ENCODE results near the gene ATF7IP2.
"Not testable (repeated sequence)": the region's sequence is repeated elsewhere in the genome, so short reads cannot be mapped to it uniquely, and the experiment has no call there.

ATF7IP2 gene

DNA sequence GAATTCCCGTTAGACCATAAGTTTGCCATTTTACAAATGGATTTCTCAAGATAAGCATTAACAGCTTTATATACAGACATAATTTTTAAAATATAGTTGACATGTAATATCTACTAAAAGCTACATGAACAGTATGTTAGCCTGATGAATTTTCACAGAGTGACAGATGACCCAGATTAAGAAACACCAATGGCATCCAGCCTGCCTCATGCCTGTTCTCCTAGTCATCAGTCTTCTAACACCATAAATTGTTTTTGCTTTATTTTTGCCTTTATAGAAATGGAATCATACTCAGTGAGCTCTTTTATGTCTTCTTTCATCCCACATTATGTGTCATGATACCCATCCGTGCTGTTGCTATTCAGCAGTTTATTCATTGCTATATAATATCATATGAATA, 80.0 kb downstream of the ATF7IP2 start:
- TF ChIP-seq, protein P1, sequence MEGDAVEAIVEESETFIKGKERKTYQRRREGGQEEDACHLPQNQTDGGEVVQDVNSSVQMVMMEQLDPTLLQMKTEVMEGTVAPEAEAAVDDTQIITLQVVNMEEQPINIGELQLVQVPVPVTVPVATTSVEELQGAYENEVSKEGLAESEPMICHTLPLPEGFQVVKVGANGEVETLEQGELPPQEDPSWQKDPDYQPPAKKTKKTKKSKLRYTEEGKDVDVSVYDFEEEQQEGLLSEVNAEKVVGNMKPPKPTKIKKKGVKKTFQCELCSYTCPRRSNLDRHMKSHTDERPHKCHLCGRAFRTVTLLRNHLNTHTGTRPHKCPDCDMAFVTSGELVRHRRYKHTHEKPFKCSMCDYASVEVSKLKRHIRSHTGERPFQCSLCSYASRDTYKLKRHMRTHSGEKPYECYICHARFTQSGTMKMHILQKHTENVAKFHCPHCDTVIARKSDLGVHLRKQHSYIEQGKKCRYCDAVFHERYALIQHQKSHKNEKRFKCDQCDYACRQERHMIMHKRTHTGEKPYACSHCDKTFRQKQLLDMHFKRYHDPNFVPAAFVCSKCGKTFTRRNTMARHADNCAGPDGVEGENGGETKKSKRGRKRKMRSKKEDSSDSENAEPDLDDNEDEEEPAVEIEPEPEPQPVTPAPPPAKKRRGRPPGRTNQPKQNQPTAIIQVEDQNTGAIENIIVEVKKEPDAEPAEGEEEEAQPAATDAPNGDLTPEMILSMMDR (IDR thresholded peaks at IDR 0.05; ENCODE audit: insufficient read depth, low read depth, low read length, missing control alignments), result no peak
- DNase-seq (ENCODE audit: low read depth), result no peak
- H3K4me3 ChIP-seq (ENCODE audit: low read depth, low read length), result no peak overlapping the region

DNA sequence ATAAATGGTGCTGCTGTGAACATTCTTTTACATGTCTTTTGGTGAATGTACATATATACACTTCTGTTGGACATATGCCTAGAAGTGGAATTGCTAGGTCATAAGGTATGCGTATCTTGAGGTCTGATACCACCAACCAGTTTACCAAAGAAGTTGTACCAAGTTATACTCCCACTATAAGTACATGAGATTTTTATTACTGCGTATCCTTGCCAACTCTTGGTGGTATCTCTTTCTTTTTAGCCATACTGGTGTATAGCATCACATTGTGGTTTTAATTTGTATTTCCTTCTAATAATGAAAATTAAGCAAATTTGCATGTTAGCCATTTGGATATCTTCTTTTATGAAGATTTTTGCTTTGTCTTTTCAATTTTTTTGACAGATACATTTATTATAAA, 80.5 kb downstream of the ATF7IP2 start:
- no peak overlapping the region for H3K4me3 ChIP-seq (ENCODE audit: low read depth, low read length)

DNA sequence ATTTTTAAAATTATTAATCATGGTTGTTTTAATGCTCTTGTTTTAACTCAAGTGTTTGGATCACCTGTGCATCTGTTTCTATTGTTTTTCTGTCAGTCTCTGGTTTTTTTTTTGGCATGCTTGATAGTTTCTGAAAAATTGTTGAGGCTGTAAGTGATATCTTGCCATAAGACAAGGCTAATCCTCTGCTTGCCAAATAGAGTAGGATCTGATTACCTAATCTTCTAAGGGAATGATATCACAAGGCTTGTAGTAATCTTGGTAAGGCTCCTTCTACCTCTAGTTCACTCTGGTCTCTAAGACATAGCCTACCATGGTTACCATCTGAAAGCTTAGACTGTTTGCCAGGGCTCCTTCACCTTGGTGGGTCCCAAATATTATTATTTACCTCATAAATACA, 81.0 kb downstream of the ATF7IP2 start:
- H3K4me3 ChIP-seq (ENCODE audit: low read depth, low read length), result no peak overlapping the region
- no peak for DNase-seq (ENCODE audit: low read depth)
- TF ChIP-seq, protein P1 (IDR thresholded peaks at IDR 0.05; ENCODE audit: insufficient read depth, low read depth, low read length, missing control alignments), result no peak

More for the DNA sequence above, 80.5 kb downstream of the ATF7IP2 start:
- no peak for DNase-seq (ENCODE audit: low read depth)
- TF ChIP-seq, protein P1 (IDR thresholded peaks at IDR 0.05; ENCODE audit: insufficient read depth, low read depth, low read length, missing control alignments), result no peak

DNA sequence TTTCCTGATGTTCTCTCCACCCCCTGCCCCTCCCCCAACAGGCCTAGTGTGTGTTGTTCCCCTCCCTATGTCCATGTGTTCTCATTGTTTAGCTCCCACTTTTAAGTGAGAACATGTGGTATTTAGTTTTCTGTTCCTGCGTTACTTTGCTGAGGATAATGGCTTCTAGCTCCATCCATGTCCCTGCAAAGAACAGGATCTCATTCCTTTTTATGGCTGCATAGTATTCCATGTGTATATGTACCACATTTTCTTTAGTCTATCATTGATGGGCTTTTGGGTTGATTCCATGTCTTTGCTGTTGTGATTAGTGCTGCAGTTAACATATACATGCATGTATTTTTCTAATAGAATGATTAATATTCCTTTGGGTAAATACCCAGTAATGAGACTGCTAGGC, 90.8 kb downstream of the ATF7IP2 start:
- not testable (repeated sequence) for DNase-seq (ENCODE audit: low read depth); H3K4me3 ChIP-seq (ENCODE audit: low read depth, low read length)

DNA sequence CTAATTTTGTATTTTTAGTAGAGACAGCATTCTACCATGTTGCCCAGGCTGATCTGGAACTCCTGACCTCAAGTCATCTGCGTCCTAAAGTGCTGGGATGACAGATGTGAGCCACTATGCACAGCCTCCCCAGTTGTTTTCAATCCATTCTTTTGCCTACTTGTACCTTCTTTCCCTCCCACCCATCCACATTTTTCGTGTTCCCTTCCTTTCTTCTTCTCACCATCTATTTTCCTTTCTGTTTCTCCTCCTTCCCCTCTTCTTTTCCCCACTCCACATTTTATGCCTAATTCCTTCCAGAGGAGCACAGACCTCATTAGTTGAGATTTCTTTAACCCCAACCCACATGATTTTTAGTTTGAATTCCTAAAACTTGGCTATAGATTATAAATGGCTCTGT, 94.3 kb downstream of the ATF7IP2 start:
- DNase-seq (ENCODE audit: low read depth), result no peak
- no peak overlapping the region for H3K4me3 ChIP-seq (ENCODE audit: low read depth, low read length)
- TF ChIP-seq, protein P1 (IDR thresholded peaks at IDR 0.05; ENCODE audit: insufficient read depth, low read depth, low read length, missing control alignments), result no peak

DNA sequence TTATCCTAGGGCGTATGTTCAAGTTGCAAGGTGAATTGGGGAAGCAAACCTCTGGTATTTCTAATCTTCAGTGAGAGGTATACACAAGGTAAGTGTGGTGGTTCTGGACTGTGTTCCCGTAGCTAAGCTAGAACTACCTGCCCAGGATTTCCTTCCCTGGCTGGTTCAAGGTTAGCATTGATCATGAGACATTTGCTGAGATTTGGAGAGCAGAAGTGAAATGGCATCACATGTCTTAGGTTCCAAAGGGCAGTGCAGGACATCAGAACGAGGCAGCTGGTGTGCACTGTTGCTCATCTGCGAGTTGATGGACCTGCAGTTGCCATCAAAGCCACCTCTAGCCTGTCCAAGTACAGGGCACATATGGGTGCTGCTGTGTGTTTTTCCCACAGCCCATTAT, 99.3 kb downstream of the ATF7IP2 start:
- no peak overlapping the region for H3K4me3 ChIP-seq (ENCODE audit: low read depth, low read length)
- TF ChIP-seq, protein P1 (IDR thresholded peaks at IDR 0.05; ENCODE audit: insufficient read depth, low read depth, low read length, missing control alignments), result no peak
- DNase-seq (ENCODE audit: low read depth), result no peak

DNA sequence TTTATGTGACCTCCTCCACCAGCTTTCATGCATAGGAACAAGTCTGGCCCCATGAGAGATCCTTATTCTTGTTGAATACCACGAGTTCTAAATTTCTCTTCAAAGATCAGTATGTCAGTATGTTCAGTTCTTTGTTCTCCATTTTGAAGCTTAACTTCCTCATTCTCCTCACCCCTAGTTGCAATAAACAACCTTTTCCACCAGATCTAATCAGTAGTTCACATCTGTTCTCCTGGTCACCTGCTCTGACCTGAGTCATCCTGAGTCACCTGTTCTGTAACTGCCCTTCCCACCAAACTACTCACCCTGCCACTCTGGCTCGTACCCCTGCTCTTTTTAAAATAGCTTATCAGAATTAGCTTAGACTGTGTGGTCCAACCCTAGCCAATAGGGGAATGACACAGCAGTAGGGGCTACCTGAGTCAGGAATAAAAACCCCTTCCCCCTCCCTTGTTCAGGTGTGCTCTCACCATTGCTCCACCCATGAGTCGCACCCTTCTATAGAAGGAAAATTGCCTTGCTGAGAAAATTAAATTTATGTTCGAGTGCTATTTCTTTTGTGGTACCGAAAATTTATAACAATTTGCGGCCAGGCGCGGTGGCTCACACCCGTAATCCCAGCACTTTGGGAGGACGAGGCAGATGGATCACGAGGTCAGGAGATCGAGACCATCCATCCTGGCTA, 100.0 kb downstream of the ATF7IP2 start:
- TF ChIP-seq, protein P1 (IDR thresholded peaks at IDR 0.05; ENCODE audit: insufficient read depth, low read depth, low read length, missing control alignments), result no peak
- no peak overlapping the region for H3K4me3 ChIP-seq (ENCODE audit: low read depth, low read length)
- DNase-seq (ENCODE audit: low read depth), result no peak

Data from GM12865 (cell line).